OCI-LY1 (cell line): Measurements from ENCODE around the gene RAB29.

Source experiments
- H2AFZ ChIP-seq: fragments of 200-600 bp; sonication (generic), shearing (Covaris generic); 2 replicates; pipeline ENCODE4 v1.6.0; 2014; ENCODE audit warnings: antibody characterized with exemption, mild to moderate bottlenecking, low read length
- H3F3A ChIP-seq: fragments of 200-600 bp; sonication (generic), shearing (Covaris generic); 2 replicates; pipeline ENCODE4 v1.6.0; 2014; ENCODE audit warnings: mild to moderate bottlenecking, antibody characterized with exemption, low read length, moderate library complexity; ENCODE audit not compliant: insufficient read depth
- H3K27ac ChIP-seq: fragments of 200-600 bp; sonication (generic); 2 replicates; pipeline ENCODE4 v1.5.1; 2014; ENCODE audit warnings: low read length, mixed run types, mild to moderate bottlenecking, low read depth; ENCODE audit not compliant: poor library complexity, severe bottlenecking
- H3K27me3 ChIP-seq: fragments of 200-600 bp; sonication (generic); 2 replicates; pipeline ENCODE4 v1.6.0; 2014; ENCODE audit warnings: antibody characterized with exemption, mild to moderate bottlenecking, low read length, moderate library complexity; ENCODE audit not compliant: insufficient read depth
- H3K36me3 ChIP-seq: fragments of 200-600 bp; sonication (generic); 2 replicates; pipeline ENCODE4 v1.6.1; 2014; ENCODE audit warnings: mild to moderate bottlenecking, antibody characterized with exemption, low read length, moderate library complexity, mixed read lengths; ENCODE audit not compliant: insufficient read depth
- H3K4me1 ChIP-seq: fragments of 200-600 bp; sonication (generic); 2 replicates; pipeline ENCODE4 v1.5.1; 2014; ENCODE audit warnings: mild to moderate bottlenecking, low read length, moderate library complexity; ENCODE audit not compliant: insufficient read depth, severe bottlenecking
- H3K4me2 ChIP-seq: fragments of 200-600 bp; sonication (generic), shearing (Covaris generic); 2 replicates; pipeline ENCODE4 v1.6.1; 2014; ENCODE audit warnings: low read length
- H3K4me3 ChIP-seq: fragments of 200-600 bp; sonication (generic); 2 replicates; pipeline ENCODE4 v1.5.1; 2014; ENCODE audit warnings: low read length, low read depth, mild to moderate bottlenecking, mixed read lengths; ENCODE audit not compliant: poor library complexity, severe bottlenecking
- H3K79me2 ChIP-seq: fragments of 200-600 bp; shearing (Covaris generic); 2 replicates; pipeline ENCODE4 v1.6.1; 2016; ENCODE audit warnings: mixed run types, low read length, mixed read lengths; ENCODE audit not compliant: insufficient read depth
- H3K9ac ChIP-seq: fragments of 200-600 bp; sonication (generic), shearing (Covaris generic); 2 replicates; pipeline ENCODE4 v1.6.1; 2014; ENCODE audit warnings: mild to moderate bottlenecking, low read length, mixed read lengths
- H3K9me2 ChIP-seq: fragments of 200-600 bp; sonication (generic), shearing (Covaris generic); 2 replicates; pipeline ENCODE4 v1.6.1; 2014; ENCODE audit warnings: low read depth, mild to moderate bottlenecking, low read length, mixed read lengths
- H3K9me3 ChIP-seq: fragments of 200-600 bp; shearing (Covaris generic); 2 replicates; pipeline ENCODE4 v1.6.1; 2014; ENCODE audit warnings: low read length, mixed read lengths
- H4K20me1 ChIP-seq: fragments of 200-600 bp; sonication (generic), shearing (Covaris generic); 2 replicates; pipeline ENCODE4 v1.6.0; 2016; ENCODE audit warnings: mild to moderate bottlenecking, low read length; ENCODE audit not compliant: insufficient read depth
- EZH2 ChIP-seq: fragments of 200-600 bp; sonication (generic), shearing (Covaris generic); IDR thresholded peaks from 2 replicates; pipeline ENCODE4 v1.8.0; 2017; ENCODE audit warnings: borderline replicate concordance, mixed run types, mild to moderate bottlenecking, antibody characterized with exemption, low read length, moderate library complexity, mixed read lengths
- TF ChIP-seq, protein P1 (sequence below): fragments of 200-600 bp; sonication (generic), shearing (Covaris generic); IDR thresholded peaks from 2 replicates; pipeline ENCODE4 v1.5.1; 2017; ENCODE audit warnings: mild to moderate bottlenecking, antibody characterized with exemption, low read length, moderate library complexity, mixed read lengths

RAB29 gene

GRCh38 chr1:205748403-205749233 lies 26.7 kb downstream of the RAB29 start:
- Histone ChIP-seq H3K4me1 (peaks cover 55% of the 10 kb centered on the region), H3K36me3 (peaks cover 43% of the 10 kb centered on the region; the same call in 1 of the 2 replicates), H3K27me3 (no peaks in the 10 kb centered on the region), H3K4me3 (peak overlapping the region; percentile 74), H3K9me3 (no peaks in the 10 kb centered on the region), H4K20me1 (peaks cover 4% of the 10 kb centered on the region), H3K9ac (peak overlapping the region; percentile 96), H3K27ac (no peak overlapping the region), H2AFZ (no peak overlapping the region), H3K79me2 (peaks cover 59% of the 10 kb centered on the region), H3K9me2 (no peaks in the 10 kb centered on the region), H3K4me2 (peak overlapping the region; percentile 87), H3F3A (no peaks in the 10 kb centered on the region)
- no peak for TF ChIP-seq EZH2
- TF ChIP-seq, protein P1, sequence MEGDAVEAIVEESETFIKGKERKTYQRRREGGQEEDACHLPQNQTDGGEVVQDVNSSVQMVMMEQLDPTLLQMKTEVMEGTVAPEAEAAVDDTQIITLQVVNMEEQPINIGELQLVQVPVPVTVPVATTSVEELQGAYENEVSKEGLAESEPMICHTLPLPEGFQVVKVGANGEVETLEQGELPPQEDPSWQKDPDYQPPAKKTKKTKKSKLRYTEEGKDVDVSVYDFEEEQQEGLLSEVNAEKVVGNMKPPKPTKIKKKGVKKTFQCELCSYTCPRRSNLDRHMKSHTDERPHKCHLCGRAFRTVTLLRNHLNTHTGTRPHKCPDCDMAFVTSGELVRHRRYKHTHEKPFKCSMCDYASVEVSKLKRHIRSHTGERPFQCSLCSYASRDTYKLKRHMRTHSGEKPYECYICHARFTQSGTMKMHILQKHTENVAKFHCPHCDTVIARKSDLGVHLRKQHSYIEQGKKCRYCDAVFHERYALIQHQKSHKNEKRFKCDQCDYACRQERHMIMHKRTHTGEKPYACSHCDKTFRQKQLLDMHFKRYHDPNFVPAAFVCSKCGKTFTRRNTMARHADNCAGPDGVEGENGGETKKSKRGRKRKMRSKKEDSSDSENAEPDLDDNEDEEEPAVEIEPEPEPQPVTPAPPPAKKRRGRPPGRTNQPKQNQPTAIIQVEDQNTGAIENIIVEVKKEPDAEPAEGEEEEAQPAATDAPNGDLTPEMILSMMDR, result no peak

DNA sequence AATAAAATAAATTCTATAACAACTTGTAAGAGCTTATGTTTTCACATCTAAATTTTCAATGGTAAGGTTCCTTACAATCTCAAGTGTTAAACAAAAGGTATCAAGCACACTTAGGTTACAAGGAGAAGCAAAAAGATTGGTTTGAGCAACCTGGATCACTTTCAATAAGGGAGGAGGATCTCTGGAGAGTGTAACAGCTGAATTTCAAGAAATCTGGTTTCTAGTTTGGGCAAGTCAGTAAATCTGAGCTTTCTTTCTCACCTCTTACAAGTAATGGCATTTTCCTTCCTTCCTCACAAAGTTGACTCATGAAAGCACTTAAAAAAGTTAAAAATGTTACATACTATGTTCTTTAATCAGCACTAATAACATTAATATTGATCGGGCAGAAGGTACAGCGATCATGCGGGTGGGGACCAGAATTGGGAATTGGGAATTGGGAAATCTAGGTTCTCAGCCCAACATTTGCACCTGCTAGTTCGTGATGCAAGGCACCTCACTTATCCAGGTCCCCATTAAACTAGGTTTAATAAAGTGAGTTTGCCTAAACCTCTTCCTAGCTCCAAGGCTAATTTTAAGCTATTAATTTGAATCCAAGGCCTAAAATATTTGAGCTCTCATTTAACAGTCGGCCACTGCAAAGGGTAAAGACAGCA lies 28.4 kb downstream of the RAB29 start:
- H3K9me3 ChIP-seq, result no peaks in the 10 kb centered on the region
- H3K27me3 ChIP-seq, result no peaks in the 10 kb centered on the region
- no peaks in the 10 kb centered on the region for H3F3A ChIP-seq
- no peak for TF ChIP-seq EZH2
- TF ChIP-seq, protein P1, result no peak
- H3K4me1 ChIP-seq, result peaks cover 71% of the 10 kb centered on the region
- H3K4me3 ChIP-seq, result peak overlapping the region; percentile 74
- peaks cover 45% of the 10 kb centered on the region; the same call in 1 of the 2 replicates for H3K36me3 ChIP-seq
- peaks cover 77% of the 10 kb centered on the region for H3K79me2 ChIP-seq
- peak overlapping the region; percentile 87 for H3K4me2 ChIP-seq
- H3K27ac ChIP-seq, result no peak overlapping the region
- H3K9ac ChIP-seq, result peak overlapping the region; percentile 96; the same call in 1 of the 2 replicates
- H2AFZ ChIP-seq, result no peak overlapping the region
- no peaks in the 10 kb centered on the region for H3K9me2 ChIP-seq
- peaks cover 4% of the 10 kb centered on the region for H4K20me1 ChIP-seq

- H3K4me1 ChIP-seq, result peaks cover 65% of the 10 kb centered on the region
- no peak overlapping the region for H3K4me3 ChIP-seq
- peaks cover 4% of the 10 kb centered on the region for H4K20me1 ChIP-seq
- H3K9me3 ChIP-seq, result no peaks in the 10 kb centered on the region
- H2AFZ ChIP-seq, result no peak overlapping the region
- H3K27me3 ChIP-seq, result no peaks in the 10 kb centered on the region
- peaks cover 93% of the 10 kb centered on the region for H3K79me2 ChIP-seq
- H3K9me2 ChIP-seq, result no peaks in the 10 kb centered on the region
- no peak overlapping the region for H3K27ac ChIP-seq
- H3K9ac ChIP-seq, result no peak overlapping the region
- H3K36me3 ChIP-seq, result peaks cover 62% of the 10 kb centered on the region
- H3F3A ChIP-seq, result no peaks in the 10 kb centered on the region
- TF ChIP-seq, protein P1, result no peak
- TF ChIP-seq EZH2, result no peak
- peak overlapping the region; percentile 41; the same call in 1 of the 2 replicates for H3K4me2 ChIP-seq
Observed at GRCh38 chr1:205744403-205744802, 30.9 kb downstream of the RAB29 start.
